HCT116 (cell line): ENCODE data around the gene TTC9. TPM values are rescaled to one million over a fixed set of nuclear protein-coding genes. Genes with fewer than 3 reads are reported as not detected.

Experiments
- ATAC-seq: fragments of 200-7000 bp; cut with Tn5 transposase; 2 replicates; pipeline ENCODE4 v1.9.1; 2020; ENCODE audit warnings: mild to moderate bottlenecking, moderate library complexity
- BruUV-seq: library from RNA; stranded (reverse); fragments of 400-500 nt; replicated peaks from 2 replicates; lab custom pipeline; 2021; lab: Mats Ljungman, UMichigan
- CTCF ChIA-PET: fragments of 300-600 bp; sonication (Branson Sonifier 250); formaldehyde crosslinking; loops from one replicate; lab custom pipeline; 2021; ENCODE audit warnings: antibody characterized with exemption; lab: Charles Lee
- POLR2A ChIA-PET: fragments of 300-600, 350-600 bp; sonication (Branson Sonifier 250); formaldehyde crosslinking; loops from one replicate; lab custom pipeline; 2021; ENCODE audit warnings: antibody characterized with exemption; lab: Charles Lee
- RAD21 ChIA-PET, 2 experiments: fragments of 300-600 bp; sonication (Branson Sonifier 250); formaldehyde crosslinking; loops; one replicate each; lab custom pipeline; 2023; ENCODE audit warnings: low total read pairs in 2 of 2; ENCODE audit not compliant: uncharacterized antibody in 2 of 2, unreplicated experiment in 2 of 2, low non-redundant PET in 1 of 2; lab: Charles Lee
- DNase-seq: peaks from one replicate; pipeline ENCODE4 v3.0.0-alpha.2; 2010; ENCODE audit warnings: low read depth, low spot score
- H2AFZ ChIP-seq: fragments of 200-600 bp; shearing (Covaris generic), sonication (generic); 2 replicates; pipeline ENCODE4 v1.6.1; 2017; ENCODE audit warnings: low read depth, mixed run types, mixed read lengths, antibody characterized with exemption, low read length; ENCODE audit not compliant: poor library complexity, severe bottlenecking
- H3K27ac ChIP-seq: 2 replicates; pipeline ENCODE4 v1.5.1; 2012; ENCODE audit warnings: low read depth, low read length
- H3K27me3 ChIP-seq: fragments of 200-600 bp; sonication (generic); 2 replicates; pipeline ENCODE4 v1.6.1; 2016; ENCODE audit warnings: mixed run types, low read length, mixed read lengths; ENCODE audit not compliant: insufficient read depth
- H3K36me3 ChIP-seq, 2 experiments: fragments of 200-500 bp in 1 of 2; fragments of 200-600 bp in 1 of 2; sonication (Bioruptor generic) in 1 of 2; sonication (generic) in 1 of 2; 2 replicates each; pipeline versions ENCODE4 v1.5.1 to v1.6.1; 2014 to 2016; ENCODE audit warnings: low read length in 2 of 2, inconsistent platforms in 1 of 2, mixed read lengths in 1 of 2, mixed run types in 1 of 2; ENCODE audit not compliant: insufficient read depth in 2 of 2, control insufficient read depth in 1 of 2
- H3K4me1 ChIP-seq, 2 experiments: fragments of 200-600 bp in 1 of 2; sonication (generic) in 1 of 2; 2 replicates each; pipeline versions ENCODE4 v1.5.1 to v1.6.1; 2012 to 2017; ENCODE audit warnings: low read length in 2 of 2, inconsistent platforms in 1 of 2, mild to moderate bottlenecking in 1 of 2, mixed read lengths in 1 of 2, mixed run types in 1 of 2, moderate library complexity in 1 of 2; ENCODE audit not compliant: insufficient read depth in 2 of 2, control insufficient read depth in 1 of 2
- H3K4me2 ChIP-seq: fragments of 200-600 bp; sonication (generic); 2 replicates; pipeline ENCODE4 v1.6.1; 2017; ENCODE audit warnings: mixed run types, low read length, mixed read lengths
- H3K4me3 ChIP-seq, 2 experiments: fragments of 200-600 bp in 1 of 2; sonication (generic) in 1 of 2; replicated peaks in 1 of 2; 2 replicates each; pipeline ENCODE4 v1.5.1; 2011 to 2016; ENCODE audit warnings: low read length in 2 of 2, control low read depth in 1 of 2, low read depth in 1 of 2, mild to moderate bottlenecking in 1 of 2, mixed read lengths in 1 of 2, mixed run types in 1 of 2
- H3K79me2 ChIP-seq: fragments of 200-600 bp; sonication (generic); 2 replicates; pipeline ENCODE4 v1.6.1; 2017; ENCODE audit warnings: mild to moderate bottlenecking, mixed run types, low read length, moderate library complexity, mixed read lengths; ENCODE audit not compliant: insufficient read depth
- H3K9ac ChIP-seq: fragments of 200-600 bp; sonication (generic); 2 replicates; pipeline ENCODE4 v1.6.1; 2016; ENCODE audit warnings: low read length, mixed read lengths
- H3K9me2 ChIP-seq: fragments of 200-600 bp; sonication (generic), shearing (Covaris generic); 2 replicates; pipeline ENCODE4 v1.6.1; 2017; ENCODE audit warnings: mixed run types, mild to moderate bottlenecking, moderate library complexity; ENCODE audit not compliant: insufficient read depth
- H3K9me3 ChIP-seq, 2 experiments: fragments of 200-500 bp in 1 of 2; fragments of 200-600 bp in 1 of 2; sonication (Bioruptor generic) in 1 of 2; sonication (generic) in 1 of 2; 2 replicates each; pipeline ENCODE4 v1.6.1; 2014 to 2017; ENCODE audit warnings: low read length in 2 of 2, mixed read lengths in 2 of 2, inconsistent platforms in 1 of 2, low read depth in 1 of 2, mild to moderate bottlenecking in 1 of 2, mixed run types in 1 of 2, moderate library complexity in 1 of 2; ENCODE audit not compliant: control insufficient read depth in 1 of 2, insufficient read depth in 1 of 2
- H4K20me1 ChIP-seq: fragments of 200-600 bp; sonication (generic), shearing (Covaris generic); 2 replicates; pipeline ENCODE4 v1.6.1; 2017; ENCODE audit warnings: mixed run types, mild to moderate bottlenecking, moderate library complexity; ENCODE audit not compliant: insufficient read depth
- ATF3 ChIP-seq: IDR thresholded peaks from 2 replicates; pipeline ENCODE4 v1.6.1; 2012
- CBX3 ChIP-seq: IDR thresholded peaks from 2 replicates; pipeline ENCODE4 v1.6.1; 2012; ENCODE audit warnings: low read depth
- CEBPB ChIP-seq: IDR thresholded peaks from 2 replicates; pipeline ENCODE4 v1.6.1; 2012; ENCODE audit warnings: low read depth
- CTCF ChIP-seq, 3 experiments: fragments of 200-600 bp in 1 of 3; sonication (generic) in 1 of 3; IDR thresholded peaks in 2 of 3; conservative IDR thresholded peaks in 1 of 3; 2 replicates each; pipeline ENCODE4 v1.5.1; 2012 to 2017; ENCODE audit warnings: low read depth in 2 of 3, low read length in 2 of 3, antibody characterized with exemption in 1 of 3, borderline replicate concordance in 1 of 3, control low read depth in 1 of 3, mild to moderate bottlenecking in 1 of 3, mixed read lengths in 1 of 3, mixed run types in 1 of 3, moderate library complexity in 1 of 3; ENCODE audit not compliant: insufficient read depth in 1 of 3
- EGR1 ChIP-seq: IDR thresholded peaks from 2 replicates; pipeline ENCODE4 v1.6.1; 2012; ENCODE audit warnings: low read depth
- ELF1 ChIP-seq: IDR thresholded peaks from 2 replicates; pipeline ENCODE4 v1.6.1; 2012; ENCODE audit warnings: low read depth, borderline replicate concordance
- EZH2 ChIP-seq: fragments of 200-600 bp; sonication (generic); IDR thresholded peaks from 2 replicates; pipeline ENCODE4 v1.6.1; 2017; ENCODE audit warnings: antibody characterized with exemption, mixed run types
- FOSL1 ChIP-seq: IDR thresholded peaks from 2 replicates; pipeline ENCODE4 v1.6.1; 2012; ENCODE audit warnings: low read depth
- JUND ChIP-seq: IDR thresholded peaks from 2 replicates; pipeline ENCODE4 v1.6.1; 2012
- MAX ChIP-seq: IDR thresholded peaks from 2 replicates; pipeline ENCODE4 v1.6.1; 2012
- POLR2A ChIP-seq: IDR thresholded peaks from 2 replicates; pipeline ENCODE4 v1.7.0; 2011; ENCODE audit warnings: borderline replicate concordance; ENCODE audit not compliant: insufficient read depth, insufficient read length; ENCODE audit errors: extremely low read depth
- RAD21 ChIP-seq: IDR thresholded peaks from 2 replicates; pipeline ENCODE4 v1.6.1; 2012; ENCODE audit warnings: low read depth, mild to moderate bottlenecking
- SIN3A ChIP-seq: IDR thresholded peaks from 2 replicates; pipeline ENCODE4 v1.6.1; 2012; ENCODE audit warnings: low read depth
- SP1 ChIP-seq: IDR thresholded peaks from 2 replicates; pipeline ENCODE4 v1.6.1; 2012; ENCODE audit warnings: low read depth
- YY1 ChIP-seq: IDR thresholded peaks from 2 replicates; pipeline ENCODE4 v1.6.1; 2011; ENCODE audit warnings: low read length, low read depth, moderate library complexity, mild to moderate bottlenecking; ENCODE audit not compliant: insufficient replicate concordance; ENCODE audit errors: extremely low read depth
- ZNF274 ChIP-seq: fragments of 200-500 bp; sonication (Bioruptor generic); IDR thresholded peaks from 2 replicates; pipeline ENCODE4 v1.6.1; 2014; ENCODE audit warnings: mild to moderate bottlenecking, low read depth, low read length, inconsistent platforms
- intact Hi-C: fragments of 100-400 bp; cut with micrococcal nuclease; formaldehyde crosslinking; loops from 2 replicates; pipeline ENCODE4 v1.10.0; 2022
- total RNA-seq: library from RNA; stranded (reverse); gene quantifications from one replicate; pipeline ENCODE4 v1.2.1, GENCODE V29; 2021; ENCODE audit not compliant: unreplicated experiment

Gene TTC9
- total RNA-seq, 1 experiment from 2014 or later, result 2.4 TPM

- CTCF ChIA-PET, result interaction anchor here (0.6 kb wide), 1 partner anchor 16 kb away, joined by 3 read pairs; no protein-coding TSS in a partner anchor
Observed at GRCh38 chr14:70706177-70706576, 64.5 kb downstream of the TTC9 start.

GRCh38 chr14:70707138-70708038 is 65.7 kb downstream of the TTC9 start:
- ChIA-PET POLR2A (interaction anchor here (0.9 kb wide), 1 partner anchor 102 kb away, joined by 3 read pairs; the partner anchor contains the start of gene MAP3K9), RAD21 (no interaction called here), CTCF (no interaction called here)
- ATAC-seq (peak; percentile 95), DNase-seq (peak; percentile 27)
- no peak overlapping the region for H2AFZ ChIP-seq
- no peak overlapping the region for H3K27ac ChIP-seq
- H3K9me2 ChIP-seq, result no peaks in the 10 kb centered on the region
- H3K27me3 ChIP-seq, result no peaks in the 10 kb centered on the region
- H4K20me1 ChIP-seq, result no peaks in the 10 kb centered on the region
- no peaks in the 10 kb centered on the region for H3K36me3 ChIP-seq
- no peak overlapping the region for H3K9ac ChIP-seq
- peaks cover 10 to 22% of the 10 kb centered on the region in 2 experiments; a peak in 3 of 4 replicates for H3K4me1 ChIP-seq
- BruUV-seq, result no TSS peak
- H3K79me2 ChIP-seq, result no peaks in the 10 kb centered on the region
- peak overlapping the region; percentile 56 for H3K4me2 ChIP-seq
- intact Hi-C loops, result no loop called here
- H3K4me3 ChIP-seq, result peak overlapping the region in 1 of 2 experiments; percentile 5; a peak in 1 of 4 replicates
- no peaks in the 10 kb centered on the region for H3K9me3 ChIP-seq
- no peak for TF ChIP-seq MAX
- peak; percentile 57 for TF ChIP-seq SP1
- peak; percentile 78 for TF ChIP-seq EGR1
- no peak for TF ChIP-seq SIN3A
- no peak; the same call in 1 of the 2 replicates for TF ChIP-seq CEBPB
- TF ChIP-seq FOSL1, result peak; percentile 27; the same call in 1 of the 2 replicates
- peak; percentile 47; the same call in 1 of the 2 replicates for TF ChIP-seq JUND
- no peak for TF ChIP-seq RAD21
- no peak for TF ChIP-seq EZH2
- TF ChIP-seq CTCF (IDR thresholded peaks at IDR 0.05 in 2 of 3, conservative IDR thresholded peaks at IDR 0.05 in 1 of 3; ENCODE audit: borderline replicate concordance in 1 of 3, insufficient read depth in 1 of 3, low read depth in 2 of 3, low read length in 2 of 3), result no peak
- no peak for TF ChIP-seq ZNF274
- no peak for TF ChIP-seq POLR2A
- no peak for TF ChIP-seq YY1

More at GRCh38 chr14:70706177-70706576, 64.5 kb downstream of the TTC9 start:
- 0 out of 2 replicates have a peak overlapping the region, but pooled peaks have one; percentile 1 for H3K4me2 ChIP-seq
- H2AFZ ChIP-seq, result no peak overlapping the region
- POLR2A ChIA-PET, result no interaction called here
- H3K79me2 ChIP-seq, result no peaks in the 10 kb centered on the region
- H4K20me1 ChIP-seq, result no peaks in the 10 kb centered on the region
- TF ChIP-seq RAD21, result no peak
- no peak for TF ChIP-seq ZNF274
- TF ChIP-seq ELF1, result no peak
- no peak for TF ChIP-seq CBX3
- TF ChIP-seq EGR1, result no peak
- no peak for TF ChIP-seq SIN3A
- no peak for TF ChIP-seq EZH2
- TF ChIP-seq ATF3, result no peak
- TF ChIP-seq JUND, result no peak
- no peak for TF ChIP-seq POLR2A
- TF ChIP-seq, all 23 proteins: peak for 0
- RAD21 ChIA-PET, result no interaction called here
- H3K9ac ChIP-seq, result no peak overlapping the region
- intact Hi-C loops, result no loop called here
- no peaks in the 10 kb centered on the region for H3K9me3 ChIP-seq
- no peaks in the 10 kb centered on the region for H3K9me2 ChIP-seq
- no peak overlapping the region for H3K4me3 ChIP-seq
- no peaks in the 10 kb centered on the region for H3K27me3 ChIP-seq
- H3K4me1 ChIP-seq, result peaks cover 10 to 22% of the 10 kb centered on the region in 2 experiments; a peak in 3 of 4 replicates
- no TSS peak for BruUV-seq
- H3K36me3 ChIP-seq, result no peaks in the 10 kb centered on the region
- ATAC-seq (no peak), DNase-seq (no peak)
- H3K27ac ChIP-seq, result no peak overlapping the region
